WERI-Rb-1 (cell line): ENCODE measurements around the gene SPOCK1.

Experiments used
- DNase-seq: peaks from one replicate; pipeline ENCODE4 v3.0.0-alpha.2; 2020
- H3K27ac ChIP-seq: fragments of 250-450 bp; sonication (Bioruptor Pico); 2 replicates; pipeline ENCODE4 v1.5.1; 2020; ENCODE audit warnings: mild to moderate bottlenecking, moderate library complexity
- H3K27me3 ChIP-seq: fragments of 250-450 bp; sonication (Bioruptor Pico); 2 replicates; pipeline ENCODE4 v1.5.1; 2021; ENCODE audit warnings: mild to moderate bottlenecking, low read depth, moderate library complexity; ENCODE audit not compliant: insufficient read depth, severe bottlenecking
- H3K36me3 ChIP-seq: fragments of 250-450 bp; sonication (Bioruptor Pico); 2 replicates; pipeline ENCODE4 v1.5.1; 2020; ENCODE audit warnings: mild to moderate bottlenecking, moderate library complexity
- H3K4me3 ChIP-seq: 2 replicates; pipeline ENCODE4 v1.5.1; 2011; ENCODE audit warnings: low read depth, mild to moderate bottlenecking, control low read depth, low read length
- H3K9me3 ChIP-seq: fragments of 250-450 bp; sonication (Bioruptor Pico); 2 replicates; pipeline ENCODE4 v1.5.1; 2021; ENCODE audit warnings: mild to moderate bottlenecking, moderate library complexity; ENCODE audit not compliant: severe bottlenecking
- CTCF ChIP-seq: IDR thresholded peaks from 2 replicates; pipeline ENCODE4 v1.5.1; 2011; ENCODE audit warnings: low read depth, mild to moderate bottlenecking, control low read depth, inconsistent platforms, low read length

Gene SPOCK1

DNA sequence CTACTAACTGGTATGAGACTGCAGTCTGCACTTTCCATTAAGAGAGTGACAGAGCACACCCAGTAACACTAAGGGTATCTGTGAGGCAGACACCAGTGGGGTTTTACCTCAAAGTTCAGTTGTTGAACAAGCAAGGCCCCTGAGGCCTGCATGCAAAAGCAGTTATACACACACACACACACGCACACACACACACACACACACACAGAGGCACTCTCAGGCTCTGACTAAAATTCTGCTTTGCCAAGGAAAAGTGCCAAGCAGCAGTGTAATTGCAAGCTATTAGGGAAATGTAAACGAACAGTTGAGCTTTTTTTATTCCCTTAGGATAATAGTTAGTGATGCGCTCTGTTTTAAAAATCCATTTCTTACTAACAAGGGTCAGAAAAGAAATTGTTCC, 377.1 kb downstream of the SPOCK1 start:
- Histone ChIP-seq H3K27ac (no peak overlapping the region), H3K36me3 (no peaks in the 10 kb centered on the region), H3K4me3 (no peak overlapping the region), H3K9me3 (no peaks in the 10 kb centered on the region), H3K27me3 (no peaks in the 10 kb centered on the region)
- TF ChIP-seq CTCF = no peak
- no peak for DNase-seq

DNA sequence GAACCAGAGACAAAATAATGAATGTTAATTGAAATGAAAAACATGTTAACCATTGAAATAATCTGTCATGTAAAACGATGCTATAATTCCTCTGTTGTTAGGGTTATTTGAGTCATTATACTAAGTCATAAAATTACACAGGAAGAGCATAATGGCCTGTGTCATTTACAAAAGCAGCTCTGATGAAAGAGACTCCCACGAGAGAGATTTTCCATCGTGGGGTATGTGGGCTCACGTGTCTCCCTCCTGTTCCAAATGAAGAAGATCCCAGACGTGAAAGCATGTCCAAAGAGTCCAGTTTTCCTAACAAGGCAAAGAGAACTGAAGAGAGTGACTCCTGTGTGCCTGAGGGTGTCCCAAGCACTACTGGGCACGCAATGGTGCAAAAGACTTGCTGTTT, 379.8 kb downstream of the SPOCK1 start:
- TF ChIP-seq CTCF = no peak
- Histone ChIP-seq H3K9me3 (no peaks in the 10 kb centered on the region), H3K27me3 (no peaks in the 10 kb centered on the region), H3K27ac (no peak overlapping the region), H3K4me3 (no peak overlapping the region), H3K36me3 (no peaks in the 10 kb centered on the region)
- no peak for DNase-seq

DNA sequence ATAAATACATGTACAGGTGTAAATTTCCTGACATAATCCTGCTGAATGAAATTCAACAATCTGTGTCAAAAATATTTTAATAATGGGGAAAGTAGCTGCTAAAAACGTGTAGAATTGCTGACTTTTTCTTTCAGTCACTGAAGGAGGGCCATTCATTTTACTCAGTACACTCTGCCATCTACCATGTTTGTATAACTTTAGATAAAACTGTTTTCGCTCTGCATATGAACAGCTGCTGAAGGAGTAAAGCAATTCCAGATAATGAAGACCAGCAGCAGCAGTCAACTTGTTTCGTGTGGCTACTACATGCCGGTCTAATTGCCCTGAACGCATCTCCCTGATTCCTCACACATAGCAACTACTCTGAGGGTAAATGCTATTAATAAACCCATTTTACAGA, 380.5 kb downstream of the SPOCK1 start:
- H3K27ac ChIP-seq = no peak overlapping the region
- H3K9me3 ChIP-seq = no peaks in the 10 kb centered on the region
- no peak for TF ChIP-seq CTCF
- H3K4me3 ChIP-seq = no peak overlapping the region
- H3K36me3 ChIP-seq = no peaks in the 10 kb centered on the region
- no peaks in the 10 kb centered on the region for H3K27me3 ChIP-seq
- no peak for DNase-seq

- Histone ChIP-seq H3K9me3 (no peaks in the 10 kb centered on the region), H3K4me3 (no peak overlapping the region), H3K27me3 (no peaks in the 10 kb centered on the region), H3K36me3 (no peaks in the 10 kb centered on the region), H3K27ac (no peak overlapping the region)
- no peak for DNase-seq
- no peak for TF ChIP-seq CTCF
These were observed 384.0 kb downstream of the SPOCK1 start for GRCh38 chr5:137115152-137115551.

GRCh38 chr5:137114529-137114928, 384.6 kb downstream of the SPOCK1 start:
- Histone ChIP-seq H3K4me3 (no peak overlapping the region), H3K27me3 (no peaks in the 10 kb centered on the region), H3K36me3 (no peaks in the 10 kb centered on the region), H3K9me3 (no peaks in the 10 kb centered on the region), H3K27ac (no peak overlapping the region)
- DNase-seq = no peak
- TF ChIP-seq CTCF = no peak

DNA sequence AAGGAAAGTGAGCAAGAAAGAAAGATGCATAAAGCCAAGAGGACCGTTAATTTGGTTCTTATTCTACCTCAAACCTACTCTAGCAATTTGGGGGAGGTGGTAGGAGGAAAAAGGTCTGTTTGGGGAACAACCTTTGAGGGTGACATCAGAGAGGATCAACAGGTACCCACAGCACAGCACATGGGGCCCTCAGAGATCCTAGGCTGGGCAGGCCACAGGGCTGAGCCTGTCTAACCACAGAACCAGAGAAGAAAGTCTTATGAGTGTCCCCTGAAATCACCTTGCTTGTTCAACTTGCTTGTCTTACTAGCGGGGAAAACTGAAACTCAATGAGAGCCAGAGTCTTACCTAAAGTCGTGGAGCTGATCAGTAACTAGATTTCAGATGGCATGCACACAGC, 385.2 kb downstream of the SPOCK1 start:
- H3K27ac ChIP-seq = no peak overlapping the region
- TF ChIP-seq CTCF = no peak
- no peaks in the 10 kb centered on the region for H3K36me3 ChIP-seq
- H3K9me3 ChIP-seq = no peaks in the 10 kb centered on the region
- DNase-seq = no peak
- H3K4me3 ChIP-seq = no peak overlapping the region
- H3K27me3 ChIP-seq = no peaks in the 10 kb centered on the region
